A549 (cell line): ENCODE data around the gene ZFYVE28. TPM values are rescaled to one million over a fixed set of nuclear protein-coding genes. Genes with fewer than 3 reads are reported as not detected.

Experiments
- ATAC-seq, 2 experiments: fragments of 200-7000 bp in 1 of 2; fragments of >200 bp in 1 of 2; cut with Nextera tagmentation in 1 of 2; cut with Tn5 transposase in 1 of 2; 3 replicates each; pipeline versions ENCODE4 v1.8.0 to v1.9.1; 2018 to 2020; ENCODE audit warnings: mild to moderate bottlenecking in 1 of 2, moderate library complexity in 1 of 2
- CTCF ChIA-PET: fragments of 300-600 bp; sonication (Branson Sonifier 250); formaldehyde crosslinking; extraction: SDS; loops from one replicate; lab custom pipeline; 2021; ENCODE audit warnings: antibody characterized with exemption, inconsistent platforms; lab: Yijun Ruan, JAX
- POLR2A ChIA-PET: fragments of 350-600 bp; formaldehyde crosslinking; extraction: SDS; loops from one replicate; lab custom pipeline; 2021; ENCODE audit warnings: antibody characterized with exemption, inconsistent platforms; lab: Yijun Ruan, JAX
- DNase-seq, 2 experiments: peaks; one replicate each; pipeline versions ENCODE4 v3.0.0 to v3.0.0-alpha.2; 2011 to 2016; ENCODE audit warnings: low read depth in 1 of 2, low spot score in 1 of 2
- FAIRE-seq: peaks from 2 replicates; lab custom pipeline; 2011; peaks lifted over from hg19 to GRCh38; lab: Jason Lieb, UNC
- H3K27ac ChIP-seq, 2 experiments: fragments of >200 bp; sonication (Bioruptor Twin); formaldehyde crosslinking; 3 replicates each; pipeline ENCODE4 v1.5.1; 2016 to 2017
- H3K4me1 ChIP-seq: fragments of >200 bp; sonication (Bioruptor Twin); formaldehyde crosslinking; 3 replicates; pipeline ENCODE4 v1.6.1; 2016
- H3K4me2 ChIP-seq: fragments of >200 bp; sonication (Bioruptor Twin); formaldehyde crosslinking; 3 replicates; pipeline ENCODE4 v1.6.1; 2016
- H3K4me3 ChIP-seq: fragments of >200 bp; sonication (Bioruptor Twin); formaldehyde crosslinking; 3 replicates; pipeline ENCODE4 v1.5.1; 2016
- H3K9me3 ChIP-seq: fragments of >200 bp; sonication (Bioruptor Twin); formaldehyde crosslinking; 3 replicates; pipeline ENCODE4 v1.6.1; 2016
- BHLHE40 ChIP-seq: IDR thresholded peaks from 2 replicates; pipeline ENCODE4 v1.6.1; 2012; ENCODE audit warnings: low read depth, low read length, inconsistent platforms
- CEBPB ChIP-seq, 2 experiments: fragments of >200 bp in 1 of 2; sonication (Bioruptor Twin) in 1 of 2; formaldehyde crosslinking in 1 of 2; IDR thresholded peaks; 2 replicates each; pipeline ENCODE4 v1.6.1; 2012 to 2016
- EHF ChIP-seq: fragments of 250-450 bp; sonication (Bioruptor Pico); IDR thresholded peaks from 2 replicates; pipeline ENCODE4 v1.5.0; 2020; ENCODE audit warnings: mild to moderate bottlenecking
- EHMT2 ChIP-seq: fragments of 200-600 bp; sonication (generic); IDR thresholded peaks from 2 replicates; pipeline ENCODE4 v1.6.1; 2016; ENCODE audit warnings: antibody characterized with exemption, low read depth, mild to moderate bottlenecking, moderate library complexity
- HDAC2 ChIP-seq: fragments of 200-600 bp; sonication (generic); IDR thresholded peaks from 2 replicates; pipeline ENCODE4 v1.6.1; 2016
- HOXA7 ChIP-seq: fragments of 250-450 bp; sonication (Bioruptor Pico); IDR thresholded peaks from 2 replicates; pipeline ENCODE4 v1.5.0; 2020; ENCODE audit warnings: mild to moderate bottlenecking, moderate library complexity
- KDM1A ChIP-seq: fragments of 200-600 bp; sonication (generic); IDR thresholded peaks from 2 replicates; pipeline ENCODE4 v1.6.1; 2016; ENCODE audit warnings: low read depth, mild to moderate bottlenecking
- KDM5A ChIP-seq: fragments of 200-600 bp; sonication (generic); IDR thresholded peaks from 2 replicates; pipeline ENCODE4 v1.6.1; 2016; ENCODE audit warnings: antibody characterized with exemption, mild to moderate bottlenecking
- MAZ ChIP-seq: fragments of 150-350 bp; IDR thresholded peaks from 2 replicates; pipeline ENCODE4 v1.6.1; 2014; ENCODE audit warnings: antibody characterized with exemption, low read depth, low read length, borderline replicate concordance
- PHF8 ChIP-seq: fragments of 200-600 bp; sonication (generic); IDR thresholded peaks from 2 replicates; pipeline ENCODE4 v1.6.1; 2016; ENCODE audit warnings: low read depth, mild to moderate bottlenecking, antibody characterized with exemption, moderate library complexity, borderline replicate concordance
- RARB ChIP-seq: fragments of 250-450 bp; sonication (Bioruptor Pico); IDR thresholded peaks from 2 replicates; pipeline ENCODE4 v1.8.0; 2021; ENCODE audit warnings: mild to moderate bottlenecking, moderate library complexity
- RCOR1 ChIP-seq: fragments of 150-350 bp; IDR thresholded peaks from 2 replicates; pipeline ENCODE4 v1.6.1; 2014; ENCODE audit warnings: antibody characterized with exemption, low read length, low read depth
- RNF2 ChIP-seq: fragments of 200-600 bp; sonication (generic); IDR thresholded peaks from 2 replicates; pipeline ENCODE4 v1.6.1; 2016; ENCODE audit warnings: low read depth, mild to moderate bottlenecking, antibody characterized with exemption, moderate library complexity, borderline replicate concordance
- ZC3H11A ChIP-seq: fragments of 450-650 bp; IDR thresholded peaks from 2 replicates; pipeline ENCODE4 v1.6.1; 2014; ENCODE audit warnings: antibody characterized with exemption, mild to moderate bottlenecking
- ZFP36 ChIP-seq: fragments of 450-650 bp; IDR thresholded peaks from 2 replicates; pipeline ENCODE4 v1.6.1; 2014; ENCODE audit warnings: borderline replicate concordance; ENCODE audit not compliant: partially characterized antibody
- ZNF302 ChIP-seq: fragments of 250-450 bp; sonication (Bioruptor Pico); IDR thresholded peaks from 2 replicates; pipeline ENCODE4 v1.9.0; 2021; ENCODE audit warnings: inconsistent platforms, mild to moderate bottlenecking, moderate library complexity
- ZSCAN20 ChIP-seq: fragments of 250-450 bp; sonication (Bioruptor Pico); IDR thresholded peaks from 2 replicates; pipeline ENCODE4 v1.8.0; 2022; ENCODE audit warnings: mild to moderate bottlenecking, moderate library complexity
- whole genome bisulfite sequencing: methylation state at CpG from one replicate; pipeline ENCODE4 v1.1.6; 2017; ENCODE audit errors: missing lambda C conversion rate; 5-methylcytosine and 5-hydroxymethylcytosine counted together
- polyA plus RNA-seq, 4 experiments: library from polyadenylated mRNA; depleted of rRNA in 3 of 4; stranded (reverse); fragments of >200 nt; fragmentation: RNase III in 1 of 4; extraction: RNeasy Plus Mini Kit Qiagen cat#74134 plus additional on column Dnase treatment in 1 of 4; gene quantifications; 2 replicates in 3 of 4; 3 replicates in 1 of 4; pipeline ENCODE4 v1.2.3, GENCODE V29; 2011 to 2017
- TF ChIP-seq, protein P1 (sequence below): fragments of 250-450 bp; sonication (Bioruptor Pico); IDR thresholded peaks from 2 replicates; pipeline ENCODE4 v1.5.0; 2020; ENCODE audit warnings: low read depth, mild to moderate bottlenecking, moderate library complexity
- TF ChIP-seq, protein P2 (sequence below): fragments of >200 bp; sonication (Bioruptor Twin); formaldehyde crosslinking; IDR thresholded peaks from 3 replicates; pipeline ENCODE4 v1.6.1; 2016
- TF ChIP-seq, protein P3 (sequence below): IDR thresholded peaks from 2 replicates; pipeline ENCODE4 v1.6.1; 2012
- TF ChIP-seq, protein P4 (sequence below): fragments of >200 bp; sonication (Bioruptor Twin); formaldehyde crosslinking; IDR thresholded peaks from 2 replicates; pipeline ENCODE4 v1.6.1; 2016
- TF ChIP-seq, protein P5 (sequence below): fragments of >200 bp; sonication (Bioruptor Twin); formaldehyde crosslinking; IDR thresholded peaks from 3 replicates; pipeline ENCODE4 v1.5.1; 2016
- TF ChIP-seq, protein P6 (sequence below): IDR thresholded peaks from 2 replicates; pipeline ENCODE4 v1.6.1; 2012

The ZFYVE28 gene
- polyA plus RNA-seq, 2 of the 4 experiments (the other 2 are of a cell fraction) = 2.1 to 2.3 TPM

DNA sequence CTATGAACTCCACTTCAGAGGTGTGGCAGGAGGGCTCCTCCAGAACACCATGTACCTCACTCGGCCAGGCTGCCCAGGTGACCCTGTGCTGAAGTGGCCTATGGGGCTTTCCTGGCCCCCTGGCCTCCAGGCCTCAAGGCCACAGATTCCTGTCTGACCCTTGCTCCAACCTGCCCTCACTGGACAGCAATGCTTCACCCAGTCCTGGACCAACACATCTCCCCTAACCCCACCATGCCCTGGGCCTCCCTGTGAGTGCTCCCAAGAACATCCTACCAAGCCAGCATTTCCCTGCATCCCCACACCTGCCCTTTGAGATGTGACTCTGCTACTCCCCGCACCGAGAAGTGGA lies 10.5 kb downstream of the ZFYVE28 start:
- Histone ChIP-seq H3K27ac (no peak overlapping the region), H3K4me2 (no peak overlapping the region), H3K9me3 (no peaks in the 10 kb centered on the region), H3K4me3 (no peak overlapping the region), H3K4me1 (peaks cover 11% of the 10 kb centered on the region)
- no peak for TF ChIP-seq RNF2
- no peak for TF ChIP-seq EHMT2
- TF ChIP-seq ZSCAN20 (CRISPR knock-in tag) = no peak
- TF ChIP-seq, protein P1, sequence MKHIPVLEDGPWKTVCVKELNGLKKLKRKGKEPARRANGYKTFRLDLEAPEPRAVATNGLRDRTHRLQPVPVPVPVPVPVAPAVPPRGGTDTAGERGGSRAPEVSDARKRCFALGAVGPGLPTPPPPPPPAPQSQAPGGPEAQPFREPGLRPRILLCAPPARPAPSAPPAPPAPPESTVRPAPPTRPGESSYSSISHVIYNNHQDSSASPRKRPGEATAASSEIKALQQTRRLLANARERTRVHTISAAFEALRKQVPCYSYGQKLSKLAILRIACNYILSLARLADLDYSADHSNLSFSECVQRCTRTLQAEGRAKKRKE (CRISPR knock-in tag) = no peak
- TF ChIP-seq EHF (CRISPR knock-in tag) = no peak
- no peak for TF ChIP-seq PHF8
- no peak for TF ChIP-seq ZNF302 (CRISPR knock-in tag)
- TF ChIP-seq ZFP36 = no peak
- TF ChIP-seq CEBPB (IDR thresholded peaks at IDR 0.05) = no peak
- TF ChIP-seq, protein P2, sequence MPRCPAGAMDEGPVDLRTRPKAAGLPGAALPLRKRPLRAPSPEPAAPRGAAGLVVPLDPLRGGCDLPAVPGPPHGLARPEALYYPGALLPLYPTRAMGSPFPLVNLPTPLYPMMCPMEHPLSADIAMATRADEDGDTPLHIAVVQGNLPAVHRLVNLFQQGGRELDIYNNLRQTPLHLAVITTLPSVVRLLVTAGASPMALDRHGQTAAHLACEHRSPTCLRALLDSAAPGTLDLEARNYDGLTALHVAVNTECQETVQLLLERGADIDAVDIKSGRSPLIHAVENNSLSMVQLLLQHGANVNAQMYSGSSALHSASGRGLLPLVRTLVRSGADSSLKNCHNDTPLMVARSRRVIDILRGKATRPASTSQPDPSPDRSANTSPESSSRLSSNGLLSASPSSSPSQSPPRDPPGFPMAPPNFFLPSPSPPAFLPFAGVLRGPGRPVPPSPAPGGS = no peak
- TF ChIP-seq KDM5A = no peak
- TF ChIP-seq KDM1A = no peak
- TF ChIP-seq, protein P3, sequence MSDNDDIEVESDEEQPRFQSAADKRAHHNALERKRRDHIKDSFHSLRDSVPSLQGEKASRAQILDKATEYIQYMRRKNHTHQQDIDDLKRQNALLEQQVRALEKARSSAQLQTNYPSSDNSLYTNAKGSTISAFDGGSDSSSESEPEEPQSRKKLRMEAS = no peak
- CTCF ChIA-PET = no interaction called here
- POLR2A ChIA-PET = no interaction called here
- DNase-seq (no peak), FAIRE-seq (no peak), ATAC-seq (no peak)
- 100% methylated on average over 3 of the region's 3 CpGs for WGBS

DNA sequence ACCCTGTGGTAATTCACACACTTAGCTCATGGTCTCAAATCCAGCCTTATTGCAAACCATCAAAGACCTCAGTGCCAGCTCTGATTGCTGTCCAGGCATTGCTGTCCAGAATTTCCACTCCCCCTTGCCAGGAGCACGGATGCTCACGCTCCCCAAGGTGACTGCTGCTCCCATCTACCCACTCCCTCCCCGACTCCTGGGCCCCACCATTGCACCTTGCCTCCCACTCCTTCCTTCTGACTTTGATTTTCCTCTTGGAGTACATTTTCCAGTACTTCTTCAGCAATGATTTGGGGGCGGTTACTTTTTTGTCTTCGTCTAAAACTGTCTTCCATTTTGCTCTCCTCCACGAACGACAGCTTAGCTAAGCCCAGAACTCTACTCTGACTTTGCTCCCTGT lies 11.5 kb downstream of the ZFYVE28 start:
- FAIRE-seq (no peak), DNase-seq (no peak), ATAC-seq (no peak)
- no peak overlapping the region for H3K4me2 ChIP-seq
- H3K4me3 ChIP-seq = no peak overlapping the region
- POLR2A ChIA-PET = no interaction called here
- H3K4me1 ChIP-seq = peaks cover 10% of the 10 kb centered on the region
- H3K27ac ChIP-seq = no peak overlapping the region
- TF ChIP-seq BHLHE40 = no peak
- H3K9me3 ChIP-seq = no peaks in the 10 kb centered on the region
- CTCF ChIA-PET = no interaction called here
- 83% methylated on average over 7 of the region's 7 CpGs for WGBS

DNA sequence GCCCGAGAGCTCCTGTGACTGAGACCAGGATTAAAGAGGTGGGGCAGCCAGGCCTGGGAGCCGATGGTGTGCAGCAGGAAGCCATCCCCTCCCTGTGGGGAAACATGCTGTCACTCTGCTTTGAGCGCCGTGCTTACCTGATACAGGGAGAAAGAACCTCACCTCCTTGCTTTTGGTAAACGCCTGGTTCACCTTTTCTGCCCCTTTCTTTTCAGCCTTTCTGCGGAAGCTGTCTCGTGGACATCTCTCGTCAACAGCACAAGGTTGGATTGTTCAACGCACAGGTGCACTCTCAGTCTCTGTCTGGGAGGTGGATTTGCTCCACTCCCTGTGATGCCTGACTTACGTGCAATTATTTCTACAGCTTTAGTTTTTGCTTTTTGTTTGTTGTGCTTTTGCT lies 12.0 kb downstream of the ZFYVE28 start:
- ATAC-seq (no peak), DNase-seq (no peak), FAIRE-seq (no peak)
- no peak overlapping the region for H3K27ac ChIP-seq
- no peak overlapping the region for H3K4me2 ChIP-seq
- 77% methylated on average over 10 of the region's 10 CpGs for WGBS
- ChIA-PET CTCF (no interaction called here), POLR2A (no interaction called here)
- H3K4me3 ChIP-seq = no peak overlapping the region
- peaks cover 7% of the 10 kb centered on the region; the same call in 1 of the 3 replicates for H3K4me1 ChIP-seq
- no peaks in the 10 kb centered on the region for H3K9me3 ChIP-seq
- TF ChIP-seq HDAC2 (no peak), HOXA7 (CRISPR knock-in tag) (no peak), RARB (CRISPR knock-in tag) (no peak)

DNA sequence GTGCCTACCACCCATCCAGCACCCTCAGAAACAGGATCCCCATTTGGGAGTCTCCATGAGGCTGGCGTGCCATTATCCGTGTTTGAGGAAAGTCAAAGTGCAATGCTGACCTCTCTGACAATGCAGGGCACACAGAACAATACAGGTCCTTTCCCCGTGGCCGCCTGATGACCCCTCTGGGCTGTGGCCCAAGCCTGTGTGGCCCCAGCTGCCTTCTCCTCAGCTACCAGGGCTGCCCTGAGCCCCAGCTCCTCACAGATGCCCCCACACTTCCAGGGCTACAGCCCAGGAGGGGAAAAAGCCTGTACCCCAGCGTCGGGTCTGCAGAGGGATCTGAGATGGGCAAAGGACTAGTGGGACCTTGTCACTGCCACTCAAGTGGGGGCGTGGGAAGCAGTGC lies 15.5 kb downstream of the ZFYVE28 start:
- peaks cover 7% of the 10 kb centered on the region; the same call in 1 of the 3 replicates for H3K4me1 ChIP-seq
- H3K9me3 ChIP-seq = no peaks in the 10 kb centered on the region
- ChIA-PET CTCF (interaction anchor here (1.7 kb wide), 1 partner anchor 10 kb away, joined by 6 read pairs; no protein-coding TSS in a partner anchor), POLR2A (no interaction called here)
- FAIRE-seq (no peak), DNase-seq (no peak), ATAC-seq (no peak)
- no peak overlapping the region for H3K4me3 ChIP-seq
- 90% methylated on average over 7 of the region's 7 CpGs for WGBS
- H3K4me2 ChIP-seq = no peak overlapping the region
- TF ChIP-seq RCOR1 (no peak), MAZ (no peak), ZC3H11A (no peak)
- TF ChIP-seq, protein P4, sequence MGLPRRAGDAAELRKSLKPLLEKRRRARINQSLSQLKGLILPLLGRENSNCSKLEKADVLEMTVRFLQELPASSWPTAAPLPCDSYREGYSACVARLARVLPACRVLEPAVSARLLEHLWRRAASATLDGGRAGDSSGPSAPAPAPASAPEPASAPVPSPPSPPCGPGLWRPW = no peak
- TF ChIP-seq, protein P5, sequence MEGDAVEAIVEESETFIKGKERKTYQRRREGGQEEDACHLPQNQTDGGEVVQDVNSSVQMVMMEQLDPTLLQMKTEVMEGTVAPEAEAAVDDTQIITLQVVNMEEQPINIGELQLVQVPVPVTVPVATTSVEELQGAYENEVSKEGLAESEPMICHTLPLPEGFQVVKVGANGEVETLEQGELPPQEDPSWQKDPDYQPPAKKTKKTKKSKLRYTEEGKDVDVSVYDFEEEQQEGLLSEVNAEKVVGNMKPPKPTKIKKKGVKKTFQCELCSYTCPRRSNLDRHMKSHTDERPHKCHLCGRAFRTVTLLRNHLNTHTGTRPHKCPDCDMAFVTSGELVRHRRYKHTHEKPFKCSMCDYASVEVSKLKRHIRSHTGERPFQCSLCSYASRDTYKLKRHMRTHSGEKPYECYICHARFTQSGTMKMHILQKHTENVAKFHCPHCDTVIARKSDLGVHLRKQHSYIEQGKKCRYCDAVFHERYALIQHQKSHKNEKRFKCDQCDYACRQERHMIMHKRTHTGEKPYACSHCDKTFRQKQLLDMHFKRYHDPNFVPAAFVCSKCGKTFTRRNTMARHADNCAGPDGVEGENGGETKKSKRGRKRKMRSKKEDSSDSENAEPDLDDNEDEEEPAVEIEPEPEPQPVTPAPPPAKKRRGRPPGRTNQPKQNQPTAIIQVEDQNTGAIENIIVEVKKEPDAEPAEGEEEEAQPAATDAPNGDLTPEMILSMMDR = no peak
- TF ChIP-seq, protein P6, sequence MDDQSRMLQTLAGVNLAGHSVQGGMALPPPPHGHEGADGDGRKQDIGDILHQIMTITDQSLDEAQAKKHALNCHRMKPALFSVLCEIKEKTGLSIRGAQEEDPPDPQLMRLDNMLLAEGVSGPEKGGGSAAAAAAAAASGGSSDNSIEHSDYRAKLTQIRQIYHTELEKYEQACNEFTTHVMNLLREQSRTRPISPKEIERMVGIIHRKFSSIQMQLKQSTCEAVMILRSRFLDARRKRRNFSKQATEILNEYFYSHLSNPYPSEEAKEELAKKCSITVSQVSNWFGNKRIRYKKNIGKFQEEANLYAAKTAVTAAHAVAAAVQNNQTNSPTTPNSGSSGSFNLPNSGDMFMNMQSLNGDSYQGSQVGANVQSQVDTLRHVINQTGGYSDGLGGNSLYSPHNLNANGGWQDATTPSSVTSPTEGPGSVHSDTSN = no peak
- H3K27ac ChIP-seq = no peak overlapping the region
